Panc1 (cell line): Measurements from ENCODE around the gene RAB32. TPM values are rescaled to one million over a fixed set of nuclear protein-coding genes. Genes with fewer than 3 reads are reported as not detected.

Experiments
- total RNA-seq: library from RNA; stranded (reverse); gene quantifications from one replicate; pipeline ENCODE4 v1.2.1, GENCODE V29; 2021; ENCODE audit not compliant: unreplicated experiment

Gene RAB32
- total RNA-seq, 1 experiment from 2014 or later, result 61.5 TPM

Other genes with a start within 250 kb of the RAB32 start
- not detected for gene ADGB, start 55.1 kb downstream of the RAB32 start, total RNA-seq